Nucleus accumbens (tissue), 56 donors: ENCODE results near the gene UPB1.

Source experiments
- DNase-seq, 56 donors: peaks; one replicate each; lab custom pipeline; 2025; lab: John Stamatoyannopoulos, UW

Gene UPB1

DNA sequence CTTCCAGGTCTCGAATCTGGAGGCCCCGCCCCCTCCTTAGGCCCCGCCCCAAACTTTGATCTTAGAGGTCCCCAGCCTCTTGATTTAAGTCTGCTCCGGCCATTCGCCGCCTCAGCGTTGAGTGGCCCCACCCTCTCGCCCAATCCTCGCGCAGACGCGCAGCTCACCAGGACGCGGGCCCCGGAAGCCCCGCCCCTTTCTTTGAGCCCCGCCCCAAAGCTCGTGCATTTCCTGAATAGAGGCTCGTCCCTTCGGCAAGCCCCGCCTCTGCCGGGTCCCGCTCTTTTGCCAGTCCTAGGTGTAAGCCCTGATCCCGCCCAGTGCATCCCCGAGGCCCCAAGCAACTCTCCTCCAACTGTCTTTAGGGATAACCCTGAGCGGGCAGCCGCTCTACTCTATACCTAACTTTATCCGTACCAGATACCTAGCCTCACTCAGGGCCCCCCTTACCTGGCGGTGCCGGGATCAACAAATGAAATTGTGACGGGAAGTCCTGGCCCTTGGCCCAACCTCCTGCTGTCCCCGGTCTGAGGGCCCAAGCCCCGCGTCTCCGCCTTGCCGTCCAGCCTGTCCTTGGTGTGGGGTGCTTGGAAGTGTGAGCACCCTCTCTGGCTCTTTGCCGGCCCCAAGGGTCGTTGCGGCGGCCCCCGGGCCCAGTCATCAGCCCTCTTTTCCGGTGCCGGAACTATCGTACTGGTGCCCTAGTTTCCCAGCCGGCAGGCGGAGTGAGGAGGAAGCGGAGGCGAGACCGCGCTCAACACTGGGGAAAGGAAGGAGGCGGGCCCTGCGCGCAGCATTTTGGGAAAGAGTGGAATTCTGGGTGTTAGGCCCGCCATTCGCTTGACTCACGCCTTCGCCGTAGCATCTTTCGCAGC, 60.3 kb downstream of the UPB1 start, which contains the start of gene SNRPD3:
Gene SNRPD3 (plus strand): TSS at position 835 of the 875 bp plus-strand sequence. CDS start 1,676 bp downstream, outside the sequence.
- peak; percentile 93 to 100 (median 99) for DNase-seq

DNA sequence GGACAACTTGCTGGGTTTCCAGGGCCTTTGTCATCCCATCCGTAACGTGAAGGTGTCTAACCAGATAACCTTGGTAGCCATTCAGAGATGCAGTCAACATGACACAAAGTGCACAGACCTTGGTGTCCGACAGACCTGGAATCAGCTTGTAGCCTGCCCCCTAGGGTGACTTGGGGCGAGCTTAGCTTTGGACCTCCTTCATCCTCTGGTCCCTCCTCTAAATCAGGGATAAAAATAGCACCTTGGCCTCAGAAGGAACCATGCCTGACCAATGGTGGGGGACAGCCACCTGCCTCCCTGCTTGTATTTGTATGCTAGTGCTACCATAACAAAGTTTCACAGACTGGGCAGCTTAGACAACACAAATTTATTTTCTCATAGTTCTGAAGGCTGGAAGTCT, 64.3 kb downstream of the UPB1 start:
- DNase-seq = no peak

DNA sequence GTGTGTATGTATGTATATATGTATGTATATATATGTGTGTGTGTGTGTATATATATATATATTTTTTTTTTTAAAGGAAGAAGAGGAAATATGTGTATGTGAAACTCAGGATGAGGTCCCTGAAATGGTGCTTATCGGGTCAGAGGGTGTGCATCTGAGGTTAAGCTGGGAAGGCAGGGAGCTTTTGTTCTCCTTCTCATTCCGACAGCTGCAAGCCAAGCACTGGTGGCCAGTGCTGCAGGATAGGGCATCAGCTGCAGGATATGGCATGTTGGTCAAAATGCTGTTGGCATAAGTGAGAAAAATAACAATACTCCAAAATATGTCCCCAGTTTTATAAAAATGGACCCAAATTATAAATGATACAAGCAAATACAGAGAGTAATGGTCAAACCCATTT, 68.1 kb downstream of the UPB1 start:
- DNase-seq = no peak

DNA sequence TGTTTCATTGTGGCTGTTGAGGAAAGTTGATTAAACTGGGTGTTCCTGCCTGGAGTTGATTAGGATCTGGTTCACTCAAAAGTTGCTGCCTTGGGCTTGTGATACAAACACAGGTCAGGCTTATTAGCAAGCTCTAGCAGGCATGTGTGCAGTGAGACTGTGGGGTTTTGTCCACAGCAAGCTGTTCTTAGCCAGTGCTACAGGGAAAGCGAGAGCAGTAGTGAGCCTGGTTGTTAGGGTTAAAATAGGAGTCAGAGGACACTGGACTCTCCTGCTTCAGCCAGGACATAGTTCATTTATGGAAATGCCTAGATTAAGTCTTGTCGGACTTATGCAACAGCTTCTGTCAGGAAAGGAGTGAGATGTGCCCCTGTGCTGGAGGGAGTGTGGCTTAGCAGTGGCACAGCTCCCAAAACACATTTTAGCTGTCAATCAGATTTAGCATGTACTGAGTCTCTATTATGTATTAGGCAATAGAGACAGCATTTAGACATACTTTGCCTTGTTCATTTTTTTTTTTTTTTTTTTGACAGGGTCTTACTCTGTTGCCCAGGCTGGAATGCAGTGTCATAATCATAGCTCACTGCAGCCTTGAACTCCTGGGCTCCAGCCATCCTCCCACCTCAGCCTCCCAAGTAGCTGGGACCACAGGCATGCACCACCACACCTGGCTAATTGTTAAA, 69.4 kb downstream of the UPB1 start:
- no peak for DNase-seq

DNA sequence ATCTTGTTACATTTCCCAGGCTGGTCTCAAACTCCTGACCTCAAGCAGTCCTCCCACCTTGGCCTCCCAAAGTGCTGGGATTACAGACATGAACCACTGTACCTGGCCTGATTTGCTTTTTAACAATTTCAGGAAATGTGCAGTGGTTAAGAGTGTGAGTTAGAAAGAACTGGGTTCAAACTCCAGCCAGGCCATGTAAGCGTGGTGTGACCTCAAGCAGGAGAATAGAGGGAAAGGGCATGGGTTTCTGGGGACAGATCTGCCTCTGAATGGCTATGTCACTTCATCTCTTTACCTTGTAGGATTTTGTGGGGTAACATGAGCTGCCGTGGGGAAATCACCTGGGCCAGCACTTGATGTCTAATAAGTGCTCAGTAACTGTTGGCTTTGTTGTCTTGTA, 69.9 kb downstream of the UPB1 start:
- no peak for DNase-seq

DNA sequence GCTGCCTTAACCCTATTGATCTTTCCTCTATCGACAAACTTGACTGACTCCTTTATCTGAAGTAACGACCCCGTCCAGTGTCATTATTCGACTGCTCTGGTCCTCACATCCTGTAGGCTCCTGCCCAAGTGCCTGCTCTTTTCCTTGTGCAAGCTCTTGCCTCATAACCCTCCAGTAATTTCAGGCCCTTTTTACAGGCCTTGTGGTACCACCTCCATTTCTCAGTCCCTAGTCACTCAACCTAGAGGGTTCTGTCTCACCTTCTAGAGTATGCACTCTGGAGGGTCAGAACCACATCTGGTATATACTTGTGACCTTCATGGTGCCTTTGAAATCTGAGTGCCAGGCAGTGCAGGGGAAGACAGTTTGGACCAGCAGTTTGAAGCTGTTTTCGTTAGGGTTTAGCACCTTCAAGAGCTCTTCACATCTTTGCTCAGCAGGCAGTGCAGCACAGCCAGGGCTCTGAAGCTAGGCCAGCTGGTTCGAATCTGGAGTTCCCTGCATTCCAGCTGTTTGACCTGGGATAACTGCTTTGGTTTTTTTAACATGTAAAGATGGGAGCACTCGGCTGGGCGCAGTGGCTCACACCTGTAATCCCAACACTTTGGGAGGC, 71.9 kb downstream of the UPB1 start:
- no peak for DNase-seq

DNA sequence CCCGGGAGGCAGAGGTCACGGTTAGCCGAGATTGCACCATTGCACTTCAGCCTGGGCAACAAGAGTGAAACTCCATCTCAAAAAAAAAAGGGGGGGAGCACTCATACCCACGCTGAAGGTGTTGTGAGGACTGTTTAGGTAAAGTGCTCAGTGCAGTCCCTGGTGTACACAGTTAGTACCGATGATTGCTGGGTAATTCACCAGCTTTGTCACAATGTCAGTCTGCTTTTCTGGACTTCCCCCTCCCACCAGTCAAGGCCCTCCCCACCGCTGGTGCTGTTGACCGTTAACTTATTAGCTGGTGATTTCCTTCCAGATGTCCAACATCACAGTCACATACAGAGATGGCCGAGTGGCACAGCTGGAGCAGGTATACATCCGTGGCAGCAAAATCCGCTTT, 72.5 kb downstream of the UPB1 start:
- no peak for DNase-seq

DNA sequence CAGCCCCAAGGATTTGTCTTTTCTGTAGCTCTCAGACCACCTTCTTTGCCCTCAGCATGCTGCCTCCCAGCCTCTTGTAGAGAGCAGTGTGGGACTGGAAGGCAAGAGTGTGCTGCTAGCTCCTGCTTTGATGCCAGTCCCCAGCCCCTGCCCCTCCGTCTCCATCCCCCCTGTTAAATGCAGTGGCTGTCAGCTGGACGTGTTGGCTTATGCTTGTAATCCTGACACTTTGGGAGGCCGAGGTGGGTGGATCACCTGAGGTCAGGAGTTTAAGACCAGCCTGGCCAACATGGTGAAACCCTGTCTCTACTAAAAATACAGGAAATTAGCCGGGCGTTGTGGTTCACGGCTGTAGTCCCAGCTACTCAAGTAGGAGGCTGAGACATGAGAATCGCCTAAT, 76.1 kb downstream of the UPB1 start:
- no peak for DNase-seq

DNA sequence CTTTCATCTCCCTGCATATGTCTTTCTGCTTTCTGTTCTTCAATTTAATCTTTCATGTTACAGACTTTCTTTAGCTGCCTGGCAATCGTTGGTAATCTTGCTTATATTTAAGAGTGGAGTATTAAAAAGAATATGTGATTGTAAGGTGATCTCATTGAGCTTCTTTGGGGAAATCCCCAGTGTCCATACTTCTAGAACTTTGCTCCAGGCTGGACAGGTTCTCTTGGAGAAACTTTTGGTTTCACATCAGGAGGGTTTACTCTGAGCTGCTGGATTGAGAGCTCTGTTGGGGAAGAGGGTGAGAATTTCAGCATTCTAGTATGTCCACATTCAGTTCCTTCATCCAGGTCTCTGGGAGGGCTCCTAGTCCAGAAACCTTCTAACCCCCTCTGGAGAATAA, 81.6 kb downstream of the UPB1 start:
- DNase-seq = no peak
